Measurements from ENCODE around the gene KLHL33.

GRCh38 chr14:20446889-20447288 is 10.9 kb upstream of the KLHL33 start:
- TF ChIP-seq CTCF (IDR thresholded peaks at IDR 0.05) (no peak), POLR2AphosphoS5 (IDR thresholded peaks at IDR 0.05; ENCODE audit: low read depth, low read length) (no peak), SIN3A (IDR thresholded peaks at IDR 0.05; ENCODE audit: borderline replicate concordance, insufficient read depth, low read depth, low read length) (no peak)

All from Panc1 (cell line).